Measurements from ENCODE around the gene PSMD8. TPM values are rescaled to one million over a fixed set of nuclear protein-coding genes. Genes with fewer than 3 reads are reported as not detected.

The PSMD8 gene
- total RNA-seq, 2 donors from 2014 or later, result 126 to 184 TPM

GRCh38 chr19:38367041-38367440 is 7.3 kb upstream of the PSMD8 start:
- DNase-seq, result no peak

GRCh38 chr19:38369584-38369983 is 4.8 kb upstream of the PSMD8 start:
- H3K27me3 ChIP-seq, result no peaks in the 10 kb centered on the region
- no peak overlapping the region for H3K27ac ChIP-seq
- H3K9ac ChIP-seq (ENCODE audit: low read depth in 2 of 2, low read length in 2 of 2), result no peak overlapping the region
- intact Hi-C loops (cut with DNase I), result no loop called here
- H3K36me3 ChIP-seq, result no peaks in the 10 kb centered on the region
- H3K9me3 ChIP-seq, result no peaks in the 10 kb centered on the region
- no peaks in the 10 kb centered on the region for H3K4me1 ChIP-seq
- no peak overlapping the region for H3K4me3 ChIP-seq
- TF ChIP-seq, protein P1, sequence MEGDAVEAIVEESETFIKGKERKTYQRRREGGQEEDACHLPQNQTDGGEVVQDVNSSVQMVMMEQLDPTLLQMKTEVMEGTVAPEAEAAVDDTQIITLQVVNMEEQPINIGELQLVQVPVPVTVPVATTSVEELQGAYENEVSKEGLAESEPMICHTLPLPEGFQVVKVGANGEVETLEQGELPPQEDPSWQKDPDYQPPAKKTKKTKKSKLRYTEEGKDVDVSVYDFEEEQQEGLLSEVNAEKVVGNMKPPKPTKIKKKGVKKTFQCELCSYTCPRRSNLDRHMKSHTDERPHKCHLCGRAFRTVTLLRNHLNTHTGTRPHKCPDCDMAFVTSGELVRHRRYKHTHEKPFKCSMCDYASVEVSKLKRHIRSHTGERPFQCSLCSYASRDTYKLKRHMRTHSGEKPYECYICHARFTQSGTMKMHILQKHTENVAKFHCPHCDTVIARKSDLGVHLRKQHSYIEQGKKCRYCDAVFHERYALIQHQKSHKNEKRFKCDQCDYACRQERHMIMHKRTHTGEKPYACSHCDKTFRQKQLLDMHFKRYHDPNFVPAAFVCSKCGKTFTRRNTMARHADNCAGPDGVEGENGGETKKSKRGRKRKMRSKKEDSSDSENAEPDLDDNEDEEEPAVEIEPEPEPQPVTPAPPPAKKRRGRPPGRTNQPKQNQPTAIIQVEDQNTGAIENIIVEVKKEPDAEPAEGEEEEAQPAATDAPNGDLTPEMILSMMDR (IDR thresholded peaks at IDR 0.05), result no peak
- DNase-seq, result no peak

More at GRCh38 chr19:38367041-38367440, 7.3 kb upstream of the PSMD8 start:
- Histone ChIP-seq H3K9me3 (no peaks in the 10 kb centered on the region), H3K27me3 (no peaks in the 10 kb centered on the region), H3K27ac (no peak overlapping the region), H3K36me3 (no peaks in the 10 kb centered on the region), H3K4me3 (no peak overlapping the region), H3K4me1 (peaks cover 2% of the 10 kb centered on the region), H3K9ac (ENCODE audit: low read depth in 2 of 2, low read length in 2 of 2) (no peak overlapping the region)
- intact Hi-C loops (cut with DNase I), result no loop called here
- TF ChIP-seq, protein P1 (IDR thresholded peaks at IDR 0.05), result no peak

DNA sequence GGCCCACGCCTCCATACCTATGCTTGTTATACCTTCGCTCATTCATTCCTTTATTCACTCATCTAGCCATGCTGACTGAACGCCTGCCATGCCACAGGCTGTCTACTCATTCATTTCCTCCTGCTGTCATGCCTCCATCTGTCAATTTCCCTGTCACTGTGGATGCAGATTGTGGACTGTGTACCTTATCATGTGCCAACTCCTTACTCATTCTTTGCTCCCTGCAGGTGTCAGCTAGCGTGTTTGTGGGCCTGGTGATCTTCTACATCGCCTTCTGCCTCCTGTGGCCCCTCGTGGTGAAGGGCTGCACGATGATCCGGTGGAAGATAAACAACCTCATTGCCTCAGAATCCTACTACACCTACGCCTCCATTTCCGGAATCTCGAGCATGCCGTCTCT is 4.1 kb upstream of the PSMD8 start:
- H3K9me3 ChIP-seq, result no peaks in the 10 kb centered on the region
- H3K4me1 ChIP-seq, result no peaks in the 10 kb centered on the region
- no peaks in the 10 kb centered on the region for H3K36me3 ChIP-seq
- TF ChIP-seq, protein P1 (IDR thresholded peaks at IDR 0.05), result no peak
- no peak overlapping the region for H3K4me3 ChIP-seq
- no peak overlapping the region for H3K9ac ChIP-seq (ENCODE audit: low read depth in 2 of 2, low read length in 2 of 2)
- DNase-seq, result no peak
- no peak overlapping the region for H3K27ac ChIP-seq
- no peaks in the 10 kb centered on the region for H3K27me3 ChIP-seq
- intact Hi-C loops (cut with DNase I), result loop anchor here (5.0 kb wide), 1 partner anchor 33 kb away; the partner anchor contains the start of gene CATSPERG

DNA sequence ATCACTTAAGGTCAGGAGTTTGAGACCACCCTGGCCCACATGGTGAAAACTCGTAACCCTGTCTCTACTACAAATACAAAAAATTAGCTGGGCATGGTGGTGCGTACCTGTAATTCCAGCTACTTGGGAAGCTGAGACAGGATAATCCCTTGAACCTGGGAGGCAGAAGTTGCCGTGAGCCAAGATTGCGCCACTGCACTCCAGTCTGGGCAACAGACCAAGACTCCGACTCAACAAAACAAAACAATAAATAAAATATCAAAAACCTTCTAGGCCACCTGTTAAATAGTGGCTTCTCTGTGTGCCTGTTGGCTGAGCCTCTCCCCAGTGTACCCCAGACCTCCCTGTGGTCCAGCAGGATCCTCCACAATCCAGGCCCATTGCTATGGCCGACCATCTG is 3.3 kb upstream of the PSMD8 start:
- TF ChIP-seq, protein P1 (IDR thresholded peaks at IDR 0.05), result no peak
- no peak for DNase-seq
- no peaks in the 10 kb centered on the region for H3K27me3 ChIP-seq
- peaks cover 5% of the 10 kb centered on the region for H3K4me1 ChIP-seq
- no peak overlapping the region for H3K9ac ChIP-seq (ENCODE audit: low read depth in 2 of 2, low read length in 2 of 2)
- H3K4me3 ChIP-seq, result no peak overlapping the region
- no peak overlapping the region for H3K27ac ChIP-seq
- intact Hi-C loops (cut with DNase I), result loop anchor here (5.0 kb wide), 1 partner anchor 34 kb away; the partner anchor contains the start of gene CATSPERG
- H3K9me3 ChIP-seq, result no peaks in the 10 kb centered on the region
- H3K36me3 ChIP-seq, result no peaks in the 10 kb centered on the region

DNA sequence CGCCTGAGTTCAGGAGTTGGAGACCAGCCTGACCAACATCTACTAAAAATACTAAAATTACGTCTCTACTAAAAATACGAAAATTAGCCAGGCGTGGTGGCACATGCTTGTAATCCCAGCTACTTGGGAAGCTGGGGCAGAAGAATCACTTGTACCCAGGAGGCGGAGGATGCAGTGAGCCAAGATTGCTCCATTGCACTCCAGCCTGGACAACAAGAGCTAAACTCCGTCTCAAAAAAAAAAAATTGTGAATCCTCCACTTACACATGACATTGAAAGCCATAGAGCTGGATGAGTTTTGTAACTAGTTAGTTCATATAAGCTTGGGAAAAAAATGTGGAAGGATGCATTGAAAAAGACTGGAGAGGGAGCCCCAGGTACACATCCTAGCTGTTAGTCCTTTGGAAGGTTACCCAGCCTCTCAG is 452 bp upstream of the PSMD8 start:
- peaks cover 5% of the 10 kb centered on the region for H3K4me1 ChIP-seq
- DNase-seq, result no peak
- no peaks in the 10 kb centered on the region for H3K27me3 ChIP-seq
- H3K36me3 ChIP-seq, result no peaks in the 10 kb centered on the region
- H3K4me3 ChIP-seq, result peak overlapping the region; percentile 61
- H3K27ac ChIP-seq, result peak overlapping the region; percentile 68
- peak overlapping the region; percentile 40 to 87 for H3K9ac ChIP-seq (ENCODE audit: low read depth in 2 of 2, low read length in 2 of 2)
- intact Hi-C loops (cut with DNase I), result loop anchor here (5.0 kb wide), 1 partner anchor 37 kb away; the partner anchor contains the start of gene CATSPERG
- TF ChIP-seq, protein P1 (IDR thresholded peaks at IDR 0.05), result no peak
- no peaks in the 10 kb centered on the region for H3K9me3 ChIP-seq

All from colonic mucosa (tissue), 4 donors.